A673 (cell line): ENCODE results near the gene RASA1. TPM values are rescaled to one million over a fixed set of nuclear protein-coding genes. Genes with fewer than 3 reads are reported as not detected.
A peak's percentile ranks its signal among the peaks of the same experiment; 100 is the strongest.
"Not testable (repeated sequence)": the region's sequence is repeated elsewhere in the genome, so short reads cannot be mapped to it uniquely, and the experiment has no call there.

Experiments
- BruUV-seq: library from RNA; stranded (reverse); fragments of 400-500 nt; replicated peaks from 2 replicates; lab custom pipeline; 2021; lab: Mats Ljungman, UMichigan
- CTCF ChIA-PET: fragments of 300-600 bp; sonication (Branson Sonifier 250); formaldehyde crosslinking; loops from one replicate; lab custom pipeline; 2022; ENCODE audit warnings: antibody characterized with exemption; lab: Charles Lee
- POLR2A ChIA-PET: fragments of 300-600 bp; sonication (Branson Sonifier 250); formaldehyde crosslinking; loops from one replicate; lab custom pipeline; 2022; ENCODE audit warnings: antibody characterized with exemption; ENCODE audit not compliant: low non-redundant PET; lab: Charles Lee
- DNase-seq: peaks from one replicate; pipeline ENCODE4 v3.0.0-alpha.2; 2015; ENCODE audit warnings: low spot score
- H3K27ac ChIP-seq: fragments of 200-600 bp; sonication (generic); 2 replicates; pipeline ENCODE4 v1.5.1; 2016; ENCODE audit warnings: mixed run types, low read depth, mild to moderate bottlenecking, mixed read lengths, antibody characterized with exemption, low read length; ENCODE audit not compliant: poor library complexity, severe bottlenecking
- H3K27me3 ChIP-seq: fragments of 200-600 bp; sonication (generic); replicated peaks from 2 replicates; pipeline ENCODE4 v1.6.1; 2017; ENCODE audit warnings: mixed run types, low read depth, mild to moderate bottlenecking, mixed read lengths, antibody characterized with exemption, low read length; ENCODE audit not compliant: insufficient read depth, poor library complexity
- H3K36me3 ChIP-seq: fragments of 200-600 bp; sonication (generic); 2 replicates; pipeline ENCODE4 v1.6.1; 2016; ENCODE audit warnings: mixed run types, mild to moderate bottlenecking, mixed read lengths, antibody characterized with exemption, low read length; ENCODE audit not compliant: insufficient read depth, poor library complexity, severe bottlenecking
- H3K4me1 ChIP-seq: fragments of 200-600 bp; sonication (generic); 2 replicates; pipeline ENCODE4 v1.6.1; 2017; ENCODE audit warnings: mixed run types, mild to moderate bottlenecking, mixed read lengths, antibody characterized with exemption, low read length; ENCODE audit not compliant: insufficient read depth, poor library complexity, severe bottlenecking
- H3K4me3 ChIP-seq: fragments of 200-600 bp; sonication (generic); 2 replicates; pipeline ENCODE4 v1.5.1; 2016; ENCODE audit warnings: low read depth, mixed run types, mild to moderate bottlenecking, mixed read lengths, low read length; ENCODE audit not compliant: poor library complexity, severe bottlenecking
- H3K9me3 ChIP-seq: fragments of 200-600 bp; sonication (generic); 2 replicates; pipeline ENCODE4 v1.6.1; 2016; ENCODE audit warnings: mixed run types, low read depth, mild to moderate bottlenecking, mixed read lengths, antibody characterized with exemption, low read length; ENCODE audit not compliant: poor library complexity, severe bottlenecking
- EZH2 ChIP-seq: fragments of 200-600 bp; sonication (generic); IDR thresholded peaks from 2 replicates; pipeline ENCODE4 v1.6.1; 2017; ENCODE audit warnings: borderline replicate concordance, low read depth, mild to moderate bottlenecking, mixed read lengths, antibody characterized with exemption, low read length; ENCODE audit not compliant: poor library complexity, severe bottlenecking
- intact Hi-C: fragments of 100-400 bp; cut with micrococcal nuclease; formaldehyde crosslinking; loops from one replicate; pipeline ENCODE4 v1.10.0; 2022; ENCODE audit not compliant: unreplicated experiment
- total RNA-seq: library from RNA; stranded (reverse); gene quantifications from 2 replicates; pipeline ENCODE4 v1.2.3, GENCODE V29; 2021
- TF ChIP-seq, protein P1 (sequence below): fragments of 300-800, 200-600 bp; sonication (generic); conservative IDR thresholded peaks from 2 replicates; pipeline ENCODE4 v1.5.1; 2017; ENCODE audit warnings: low read depth, mild to moderate bottlenecking, antibody characterized with exemption, low read length, moderate library complexity, mixed read lengths

RASA1 gene
- total RNA-seq, 1 experiment from 2014 or later = 34.2 TPM

DNA sequence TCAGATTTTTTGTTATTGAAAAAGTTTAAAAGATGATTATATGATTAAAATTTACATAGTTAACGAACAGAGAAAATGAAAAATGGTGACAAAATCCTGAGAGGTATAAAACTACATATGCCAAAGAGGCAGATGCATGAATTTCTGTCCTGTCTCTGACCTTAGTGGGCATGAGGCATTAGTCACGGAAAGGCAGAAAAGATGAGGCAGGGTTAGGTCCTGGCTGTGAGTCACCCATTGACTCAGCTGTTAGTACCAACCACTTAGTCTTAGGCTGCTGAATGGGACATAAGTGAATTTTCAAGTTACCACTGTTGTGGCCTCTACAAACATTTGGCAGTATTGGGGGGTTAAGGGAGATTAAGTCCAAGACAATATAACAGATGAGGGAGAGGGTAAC lies 33.1 kb downstream of the RASA1 start:
- DNase-seq = peak; percentile 25
- ChIA-PET POLR2A (no interaction called here), CTCF (no interaction called here)
- Histone ChIP-seq H3K4me1 (peaks cover 3% of the 10 kb centered on the region), H3K4me3 (no peak overlapping the region), H3K27me3 (no peaks in the 10 kb centered on the region), H3K36me3 (peaks cover 12% of the 10 kb centered on the region), H3K27ac (no peak overlapping the region), H3K9me3 (no peaks in the 10 kb centered on the region)
- no peak for TF ChIP-seq EZH2
- TF ChIP-seq, protein P1, sequence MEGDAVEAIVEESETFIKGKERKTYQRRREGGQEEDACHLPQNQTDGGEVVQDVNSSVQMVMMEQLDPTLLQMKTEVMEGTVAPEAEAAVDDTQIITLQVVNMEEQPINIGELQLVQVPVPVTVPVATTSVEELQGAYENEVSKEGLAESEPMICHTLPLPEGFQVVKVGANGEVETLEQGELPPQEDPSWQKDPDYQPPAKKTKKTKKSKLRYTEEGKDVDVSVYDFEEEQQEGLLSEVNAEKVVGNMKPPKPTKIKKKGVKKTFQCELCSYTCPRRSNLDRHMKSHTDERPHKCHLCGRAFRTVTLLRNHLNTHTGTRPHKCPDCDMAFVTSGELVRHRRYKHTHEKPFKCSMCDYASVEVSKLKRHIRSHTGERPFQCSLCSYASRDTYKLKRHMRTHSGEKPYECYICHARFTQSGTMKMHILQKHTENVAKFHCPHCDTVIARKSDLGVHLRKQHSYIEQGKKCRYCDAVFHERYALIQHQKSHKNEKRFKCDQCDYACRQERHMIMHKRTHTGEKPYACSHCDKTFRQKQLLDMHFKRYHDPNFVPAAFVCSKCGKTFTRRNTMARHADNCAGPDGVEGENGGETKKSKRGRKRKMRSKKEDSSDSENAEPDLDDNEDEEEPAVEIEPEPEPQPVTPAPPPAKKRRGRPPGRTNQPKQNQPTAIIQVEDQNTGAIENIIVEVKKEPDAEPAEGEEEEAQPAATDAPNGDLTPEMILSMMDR = no peak
- intact Hi-C loops = no loop called here
- BruUV-seq = no TSS peak

DNA sequence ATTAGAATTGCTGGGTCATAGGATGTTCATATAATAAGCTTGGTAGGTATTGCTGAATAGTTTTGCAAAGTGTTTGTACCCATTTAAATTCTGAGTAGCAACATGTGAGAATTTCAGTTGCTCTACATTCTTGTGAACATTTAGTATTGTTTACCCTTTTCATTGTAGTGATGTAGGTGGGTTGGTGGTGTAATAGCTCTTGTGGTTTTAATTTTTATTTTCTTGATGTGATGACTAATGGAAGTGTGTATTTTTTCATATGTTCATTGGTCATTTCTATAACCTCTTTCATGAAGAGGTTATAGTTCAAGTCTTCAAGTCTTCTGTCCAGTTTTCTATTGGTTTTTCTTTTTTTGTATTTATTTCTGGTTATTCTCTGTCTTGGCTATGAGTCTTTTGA lies 34.4 kb downstream of the RASA1 start:
- ChIA-PET POLR2A (no interaction called here), CTCF (no interaction called here)
- H3K36me3 ChIP-seq = peaks cover 15% of the 10 kb centered on the region
- H3K4me1 ChIP-seq = peaks cover 3% of the 10 kb centered on the region
- BruUV-seq = no TSS peak
- intact Hi-C loops = no loop called here
- no peak overlapping the region for H3K27ac ChIP-seq
- TF ChIP-seq EZH2 = no peak
- TF ChIP-seq, protein P1 = no peak
- H3K4me3 ChIP-seq = no peak overlapping the region
- no peaks in the 10 kb centered on the region for H3K27me3 ChIP-seq
- DNase-seq = no peak
- H3K9me3 ChIP-seq = no peaks in the 10 kb centered on the region

DNA sequence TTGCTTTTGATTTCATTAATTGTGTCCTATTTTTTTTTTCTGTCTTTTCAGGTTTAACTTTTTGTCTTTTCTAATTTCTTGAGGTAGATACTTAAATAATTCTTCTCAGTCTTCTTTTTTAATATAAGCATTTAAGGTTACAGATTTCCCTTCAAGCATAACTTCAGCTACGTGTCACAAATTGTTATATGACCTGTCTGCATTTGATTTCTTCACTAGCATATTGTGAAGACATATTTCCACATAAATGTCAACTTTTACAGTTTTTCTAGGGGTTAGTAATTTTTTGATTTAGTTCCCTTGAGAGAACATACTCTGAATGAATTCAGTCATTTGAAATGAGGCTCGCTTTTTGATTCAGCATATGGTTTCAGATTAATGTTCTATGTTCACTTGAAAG lies 35.6 kb downstream of the RASA1 start:
- no peaks in the 10 kb centered on the region for H3K9me3 ChIP-seq
- CTCF ChIA-PET = no interaction called here
- H3K27ac ChIP-seq = no peak overlapping the region
- no peak for TF ChIP-seq EZH2
- TF ChIP-seq, protein P1 = no peak
- POLR2A ChIA-PET = no interaction called here
- peaks cover 3% of the 10 kb centered on the region for H3K4me1 ChIP-seq
- BruUV-seq = no TSS peak
- intact Hi-C loops = no loop called here
- no peaks in the 10 kb centered on the region for H3K27me3 ChIP-seq
- no peak for DNase-seq
- no peak overlapping the region for H3K4me3 ChIP-seq
- peaks cover 15% of the 10 kb centered on the region for H3K36me3 ChIP-seq

DNA sequence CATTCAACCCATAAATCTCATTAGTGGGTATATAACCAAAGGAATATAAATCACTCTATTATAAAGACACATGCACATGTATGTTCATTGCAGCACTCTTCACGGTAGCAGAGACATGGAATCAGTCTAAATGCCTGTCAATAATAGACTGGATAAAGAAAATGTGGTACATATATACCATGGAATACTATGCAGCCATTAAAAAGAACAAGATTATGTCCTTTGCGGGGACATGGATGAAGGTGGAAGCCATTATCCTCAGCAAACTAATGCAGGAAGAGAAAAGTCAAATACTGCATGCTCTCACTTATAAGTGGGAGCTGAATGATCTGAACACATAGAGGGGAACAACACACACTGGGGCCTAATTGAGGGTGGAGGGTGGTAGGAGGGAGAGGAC lies 38.4 kb downstream of the RASA1 start:
- H3K4me1 ChIP-seq, intact Hi-C loops, BruUV-seq, H3K27me3 ChIP-seq, POLR2A ChIA-PET, H3K9me3 ChIP-seq, H3K27ac ChIP-seq, H3K4me3 ChIP-seq, DNase-seq, CTCF ChIA-PET: not testable (repeated sequence)
- peaks cover 15% of the 10 kb centered on the region for H3K36me3 ChIP-seq
